Sigmoid colon (tissue), 7 donors: ENCODE data around the gene THAP8. TPM values are rescaled to one million over a fixed set of nuclear protein-coding genes. Genes with fewer than 3 reads are reported as not detected.
"Not testable (repeated sequence)": the region's sequence is repeated elsewhere in the genome, so short reads cannot be mapped to it uniquely, and the experiment has no call there.

Source experiments
- DNase-seq: peaks from one replicate; pipeline ENCODE4 v3.0.0-alpha.2; 2019
- H3K27ac ChIP-seq, 4 donors: fragments of 200-600 bp; sonication (generic); one replicate each; pipeline ENCODE4 v1.5.1; 2016 to 2019; ENCODE audit warnings: mild to moderate bottlenecking in 1 of 4
- H3K27me3 ChIP-seq, 3 donors: fragments of 200-600 bp; sonication (generic); one replicate each; pipeline ENCODE4 v1.5.1; 2019; ENCODE audit warnings: mild to moderate bottlenecking in 1 of 3
- H3K36me3 ChIP-seq, 4 donors: fragments of 200-600 bp; sonication (generic); one replicate each; pipeline ENCODE4 v1.5.1; 2016 to 2019
- H3K4me1 ChIP-seq, 4 donors: fragments of 200-600 bp; sonication (generic); one replicate each; pipeline ENCODE4 v1.5.1; 2017 to 2019
- H3K4me3 ChIP-seq, 4 donors: fragments of 200-600 bp; sonication (generic); one replicate each; pipeline ENCODE4 v1.5.1; 2017 to 2019; ENCODE audit warnings: mild to moderate bottlenecking in 2 of 4, moderate library complexity in 1 of 4
- H3K9me3 ChIP-seq, 4 donors: fragments of 200-600 bp in 3 of 4; sonication (generic) in 3 of 4; one replicate each; pipeline versions ENCODE4 v1.5.1 to v1.6.1; 2013 to 2019
- EP300 ChIP-seq, 4 donors: sonication (generic); formaldehyde crosslinking; IDR thresholded peaks; one replicate each; pipeline ENCODE4 v1.6.1; 2017; ENCODE audit warnings: antibody characterized with exemption in 4 of 4
- POLR2A ChIP-seq, 2 donors: fragments of 450-650 bp; IDR thresholded peaks; one replicate each; pipeline ENCODE4 v1.6.1; 2016; ENCODE audit warnings: antibody characterized with exemption in 2 of 2, mild to moderate bottlenecking in 2 of 2, moderate library complexity in 2 of 2
- POLR2AphosphoS5 ChIP-seq, 4 donors: sonication (generic); formaldehyde crosslinking; IDR thresholded peaks; one replicate each; pipeline ENCODE4 v1.6.1; 2017; ENCODE audit warnings: antibody characterized with exemption in 4 of 4
- WGBS, 2 donors: extraction: QIAGEN DNeasy Blood & Tissue Kit; methylation state at CpG; one replicate each; pipeline ENCODE4 v1.1.7; 2013; 5-methylcytosine and 5-hydroxymethylcytosine counted together
- intact Hi-C: fragments of 100-400 bp; cut with DNase I; formaldehyde crosslinking; loops from one replicate; pipeline ENCODE4 v1.15.1; 2023
- polyA plus RNA-seq, 3 donors: library from polyadenylated mRNA; stranded (reverse); fragments of 200-250 nt; gene quantifications; one replicate each; pipeline ENCODE4 v1.2.3, GENCODE V29; 2013
- total RNA-seq, 4 donors: library from RNA; depleted of rRNA; stranded (reverse); fragments of >200 nt; gene quantifications; one replicate each; pipeline ENCODE4 v1.1.0, GENCODE V29; 2016
- TF ChIP-seq, protein P1 (sequence below), 4 experiments: fragments of 450-650 bp in 3 of 4; fragments of 200-600 bp in 1 of 4; IDR thresholded peaks; one replicate each; pipeline ENCODE4 v1.5.1; 2016 to 2019; ENCODE audit warnings: antibody characterized with exemption in 4 of 4, mild to moderate bottlenecking in 3 of 4, moderate library complexity in 2 of 4
- donor health status: healthy with polysubstance abuse.
- donor health status: Bipolar disorder and iron deficiency.
- donor health status: healthy.

THAP8 gene
- total and polyA plus RNA-seq, 7 donors, result 5.8 to 23.9 (median 12.6) TPM

DNA sequence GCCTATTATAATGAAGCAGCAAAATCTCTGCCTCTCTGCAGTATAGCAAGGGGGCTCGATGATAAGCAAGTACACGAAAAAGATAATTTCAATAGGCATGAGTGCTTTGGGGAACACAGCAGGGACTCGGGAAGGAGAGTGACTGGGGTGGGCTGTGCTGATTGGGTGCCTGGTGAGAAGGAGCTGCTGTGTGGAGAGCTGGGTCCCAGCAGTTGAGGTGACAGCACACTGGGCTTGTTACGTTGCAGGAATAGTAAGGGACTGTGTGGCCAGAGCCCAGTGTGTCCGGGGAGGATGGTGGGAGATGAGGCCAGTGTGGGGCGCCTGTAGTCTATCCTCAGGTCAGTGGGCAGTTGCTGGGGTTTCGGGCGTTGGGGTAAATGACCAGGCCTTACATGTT, 18.0 kb upstream of the THAP8 start:
- no peak for TF ChIP-seq POLR2AphosphoS5 (IDR thresholded peaks at IDR 0.05)
- no peak for TF ChIP-seq POLR2A (IDR thresholded peaks at IDR 0.05)
- TF ChIP-seq EP300 (IDR thresholded peaks at IDR 0.05), result no peak
- TF ChIP-seq, protein P1, sequence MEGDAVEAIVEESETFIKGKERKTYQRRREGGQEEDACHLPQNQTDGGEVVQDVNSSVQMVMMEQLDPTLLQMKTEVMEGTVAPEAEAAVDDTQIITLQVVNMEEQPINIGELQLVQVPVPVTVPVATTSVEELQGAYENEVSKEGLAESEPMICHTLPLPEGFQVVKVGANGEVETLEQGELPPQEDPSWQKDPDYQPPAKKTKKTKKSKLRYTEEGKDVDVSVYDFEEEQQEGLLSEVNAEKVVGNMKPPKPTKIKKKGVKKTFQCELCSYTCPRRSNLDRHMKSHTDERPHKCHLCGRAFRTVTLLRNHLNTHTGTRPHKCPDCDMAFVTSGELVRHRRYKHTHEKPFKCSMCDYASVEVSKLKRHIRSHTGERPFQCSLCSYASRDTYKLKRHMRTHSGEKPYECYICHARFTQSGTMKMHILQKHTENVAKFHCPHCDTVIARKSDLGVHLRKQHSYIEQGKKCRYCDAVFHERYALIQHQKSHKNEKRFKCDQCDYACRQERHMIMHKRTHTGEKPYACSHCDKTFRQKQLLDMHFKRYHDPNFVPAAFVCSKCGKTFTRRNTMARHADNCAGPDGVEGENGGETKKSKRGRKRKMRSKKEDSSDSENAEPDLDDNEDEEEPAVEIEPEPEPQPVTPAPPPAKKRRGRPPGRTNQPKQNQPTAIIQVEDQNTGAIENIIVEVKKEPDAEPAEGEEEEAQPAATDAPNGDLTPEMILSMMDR (IDR thresholded peaks at IDR 0.05), result no peak
- no peak for DNase-seq
- WGBS, 2 donors, result 90 to 97% methylated on average over 8 of the region's 8 CpGs
- intact Hi-C loops, result no loop called here
- Histone ChIP-seq H3K9me3 (no peaks in the 10 kb centered on the region), H3K4me3 (no peak overlapping the region), H3K36me3 (no peaks in the 10 kb centered on the region), H3K27me3 (no peaks in the 10 kb centered on the region), H3K27ac (no peak overlapping the region), H3K4me1 (no peaks in the 10 kb centered on the region)

DNA sequence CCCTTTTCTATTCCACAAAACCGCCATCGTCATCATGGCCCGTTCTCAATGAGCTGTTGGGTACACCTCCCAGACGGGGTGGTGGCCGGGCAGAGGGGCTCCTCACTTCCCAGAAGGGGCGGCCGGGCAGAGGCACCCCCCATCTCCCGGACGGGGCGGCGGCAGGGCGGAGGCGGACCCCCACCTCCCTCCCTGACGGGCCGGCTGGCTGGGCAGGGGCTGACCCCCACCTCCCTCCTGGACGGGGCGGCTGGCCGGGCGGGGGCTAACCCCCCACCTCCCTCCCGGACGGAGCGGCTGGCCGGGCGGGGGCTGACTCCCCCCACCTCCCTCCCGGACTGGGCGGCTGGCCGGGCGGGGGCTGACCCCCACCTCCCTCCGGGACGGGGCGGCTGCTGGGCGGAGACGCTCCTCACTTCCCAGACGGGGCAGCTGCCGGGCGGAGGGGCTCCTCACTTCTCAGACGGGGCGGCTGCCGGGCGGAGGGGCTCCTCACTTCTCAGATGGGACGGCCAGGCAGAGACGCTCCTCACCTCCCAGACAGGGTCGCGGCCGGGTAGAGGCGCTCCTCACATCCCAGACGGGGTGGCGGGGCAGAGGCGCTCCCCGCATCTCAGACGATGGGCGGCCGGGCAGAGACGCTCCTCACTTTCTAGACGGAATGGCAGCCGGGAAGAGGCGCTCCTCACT, 14.9 kb upstream of the THAP8 start:
- intact Hi-C loops, DNase-seq, H3K27me3 ChIP-seq, H3K4me3 ChIP-seq, H3K4me1 ChIP-seq, H3K9me3 ChIP-seq, H3K27ac ChIP-seq, H3K36me3 ChIP-seq: not testable (repeated sequence)
- WGBS, 2 donors, result 98% methylated on average over 54 of the region's 57 CpGs

DNA sequence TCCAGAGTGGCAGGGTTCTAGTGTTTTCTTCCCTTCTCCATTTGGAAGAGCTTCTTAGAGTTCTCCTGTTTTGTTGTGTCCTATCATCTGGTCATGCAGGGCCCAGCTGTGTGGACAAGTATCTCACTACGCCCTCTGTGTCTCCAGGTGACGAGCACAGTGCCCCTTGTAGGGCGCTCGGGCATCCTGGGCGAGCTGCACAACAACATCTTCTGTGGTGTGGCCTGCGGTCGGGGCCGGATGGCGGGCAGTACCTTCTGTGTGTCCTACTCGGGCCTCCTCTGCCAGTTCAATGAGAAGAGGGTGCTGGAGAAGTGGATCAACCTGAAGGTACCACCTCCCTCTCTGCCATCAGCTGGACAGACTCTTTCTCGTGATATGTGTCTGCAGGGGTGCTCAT, 13.6 kb upstream of the THAP8 start:
- H3K36me3 ChIP-seq, result no peaks in the 10 kb centered on the region
- intact Hi-C loops, result no loop called here
- DNase-seq, result no peak
- no peak overlapping the region for H3K27ac ChIP-seq
- H3K4me1 ChIP-seq, result no peaks in the 10 kb centered on the region
- no peak for TF ChIP-seq POLR2A (IDR thresholded peaks at IDR 0.05)
- no peak for TF ChIP-seq POLR2AphosphoS5 (IDR thresholded peaks at IDR 0.05)
- TF ChIP-seq EP300 (IDR thresholded peaks at IDR 0.05), result no peak
- TF ChIP-seq, protein P1 (IDR thresholded peaks at IDR 0.05), result no peak
- 93 to 98% methylated on average over 11 of the region's 11 CpGs for WGBS, 2 donors
- H3K9me3 ChIP-seq, result no peaks in the 10 kb centered on the region
- H3K27me3 ChIP-seq, result no peaks in the 10 kb centered on the region
- H3K4me3 ChIP-seq, result no peak overlapping the region

DNA sequence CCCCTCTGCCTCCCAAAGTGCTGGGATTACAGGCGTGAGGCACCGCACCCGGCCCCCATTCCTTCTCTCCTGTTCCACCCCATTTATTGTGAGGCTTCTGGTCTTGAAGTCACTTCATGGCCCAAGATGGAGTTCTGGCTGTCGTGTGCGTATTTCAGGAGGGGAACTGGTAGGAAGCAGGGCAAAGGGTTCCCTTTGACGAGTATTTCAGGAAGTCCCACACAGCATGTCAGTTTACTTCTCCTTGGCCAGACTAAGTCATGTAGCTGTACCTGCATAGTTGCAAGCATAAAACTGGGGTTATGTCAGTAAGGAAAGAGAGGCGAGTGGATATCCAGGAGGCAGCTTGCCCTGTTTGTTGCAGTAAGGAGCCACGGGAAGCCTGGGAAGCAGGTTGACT, 10.7 kb upstream of the THAP8 start:
- no peaks in the 10 kb centered on the region for H3K36me3 ChIP-seq
- H3K27me3 ChIP-seq, result no peaks in the 10 kb centered on the region
- intact Hi-C loops, result no loop called here
- no peak overlapping the region for H3K27ac ChIP-seq
- DNase-seq, result no peak
- no peaks in the 10 kb centered on the region for H3K4me1 ChIP-seq
- no peak for TF ChIP-seq POLR2A (IDR thresholded peaks at IDR 0.05)
- TF ChIP-seq, protein P1 (IDR thresholded peaks at IDR 0.05), result no peak
- no peak for TF ChIP-seq POLR2AphosphoS5 (IDR thresholded peaks at IDR 0.05)
- TF ChIP-seq EP300 (IDR thresholded peaks at IDR 0.05), result no peak
- 95 to 97% methylated on average over 8 of the region's 8 CpGs for WGBS, 2 donors
- H3K9me3 ChIP-seq, result no peaks in the 10 kb centered on the region
- H3K4me3 ChIP-seq, result no peak overlapping the region

DNA sequence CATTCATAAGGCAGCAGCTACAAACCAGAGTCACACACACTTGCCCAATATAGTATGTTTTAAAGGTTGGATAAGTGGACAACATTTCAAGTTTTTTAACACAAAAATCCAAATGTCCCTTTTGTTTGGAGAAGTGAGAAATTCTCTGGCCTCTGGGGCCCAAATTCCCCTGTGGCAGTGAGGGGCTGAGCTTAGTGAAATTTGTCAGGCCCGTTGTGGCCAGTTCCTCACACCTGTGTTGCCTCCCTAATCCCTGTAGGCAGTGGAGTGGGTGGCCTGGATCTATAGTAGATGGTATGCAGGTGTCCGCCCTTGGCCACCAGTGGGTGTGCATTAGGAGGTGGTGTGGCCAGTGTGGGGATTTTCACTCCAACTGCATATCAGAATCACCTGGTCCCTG, 7.3 kb upstream of the THAP8 start:
- intact Hi-C loops, result no loop called here
- WGBS, 2 donors, result 83 to 97% methylated on average over 2 of the region's 2 CpGs
- no peaks in the 10 kb centered on the region for H3K4me1 ChIP-seq
- H3K4me3 ChIP-seq, result no peak overlapping the region
- no peak overlapping the region for H3K27ac ChIP-seq
- H3K27me3 ChIP-seq, result no peaks in the 10 kb centered on the region
- TF ChIP-seq EP300 (IDR thresholded peaks at IDR 0.05), result no peak
- TF ChIP-seq, protein P1 (IDR thresholded peaks at IDR 0.05), result no peak
- TF ChIP-seq POLR2A (IDR thresholded peaks at IDR 0.05), result no peak
- no peak for TF ChIP-seq POLR2AphosphoS5 (IDR thresholded peaks at IDR 0.05)
- H3K9me3 ChIP-seq, result no peaks in the 10 kb centered on the region
- no peaks in the 10 kb centered on the region for H3K36me3 ChIP-seq
- no peak for DNase-seq
